GM12872 (cell line): ENCODE data around the gene IQGAP2.
A peak's percentile ranks its signal among the peaks of the same experiment; 100 is the strongest.

Experiments
- CTCF ChIP-seq: IDR thresholded peaks from 3 replicates; pipeline ENCODE4 v1.5.1; 2011; ENCODE audit warnings: low read depth, mild to moderate bottlenecking, low read length, moderate library complexity; ENCODE audit not compliant: insufficient read depth

The IQGAP2 gene

GRCh38 chr5:76542241-76542640 lies 139.2 kb downstream of the IQGAP2 start:
- TF ChIP-seq CTCF = no peak

- no peak for TF ChIP-seq CTCF
Measured at GRCh38 chr5:76542887-76543690, 140.0 kb downstream of the IQGAP2 start.

- TF ChIP-seq CTCF = peak; percentile 81
Measured at GRCh38 chr5:76544268-76544926, 141.3 kb downstream of the IQGAP2 start.

- TF ChIP-seq CTCF = no peak
Measured at GRCh38 chr5:76545184-76545583, 142.1 kb downstream of the IQGAP2 start.

- TF ChIP-seq CTCF = no peak
Measured at GRCh38 chr5:76546497-76547102, 143.5 kb downstream of the IQGAP2 start.

- no peak for TF ChIP-seq CTCF
Measured at GRCh38 chr5:76547242-76547890, 144.3 kb downstream of the IQGAP2 start.
